Activated CD8-positive, alpha-beta memory T cell treated with anti-CD3 and anti-CD28 coated beads, Interleukin-2, amount 50 U/mL, for 4 hours (primary cell): ENCODE data around the gene GHRL.
A peak's percentile ranks its signal among the peaks of the same experiment; 100 is the strongest.
"Not testable (repeated sequence)": the region's sequence is repeated elsewhere in the genome, so short reads cannot be mapped to it uniquely, and the experiment has no call there.

Source experiments
- DNase-seq: peaks from one replicate; pipeline ENCODE4 v3.0.0-alpha.2; 2020

The GHRL gene

GRCh38 chr3:10272476-10272875, 20.3 kb downstream of the GHRL start:
- not testable (repeated sequence) for DNase-seq

GRCh38 chr3:10269443-10269842, 23.3 kb downstream of the GHRL start:
- DNase-seq, result no peak

- no peak for DNase-seq
Measured at GRCh38 chr3:10268930-10269329, 23.8 kb downstream of the GHRL start.

- DNase-seq, result no peak
Measured at GRCh38 chr3:10268116-10268515, 24.6 kb downstream of the GHRL start.

- not testable (repeated sequence) for DNase-seq
Measured at GRCh38 chr3:10266936-10267335, 25.8 kb downstream of the GHRL start.

- DNase-seq, result no peak
Measured at GRCh38 chr3:10265833-10266232, 26.9 kb downstream of the GHRL start.

- peak; percentile 75 for DNase-seq
Measured at GRCh38 chr3:10263646-10264363, 28.9 kb downstream of the GHRL start.

GRCh38 chr3:10262027-10262426, 30.7 kb downstream of the GHRL start:
- no peak for DNase-seq

- no peak for DNase-seq
Measured at GRCh38 chr3:10260211-10260701, 32.5 kb downstream of the GHRL start.

- DNase-seq, result no peak
Measured at GRCh38 chr3:10259798-10260197, 32.9 kb downstream of the GHRL start.

GRCh38 chr3:10259036-10259435, 33.7 kb downstream of the GHRL start:
- DNase-seq, result no peak

GRCh38 chr3:10255835-10256234, 36.9 kb downstream of the GHRL start:
- DNase-seq, result no peak

- DNase-seq, result no peak
Measured at GRCh38 chr3:10253731-10254130, 39.0 kb downstream of the GHRL start.

- DNase-seq, result no peak
Measured at GRCh38 chr3:10251006-10251405, 41.7 kb downstream of the GHRL start.

GRCh38 chr3:10249833-10250232, 42.9 kb downstream of the GHRL start:
- DNase-seq, result no peak

GRCh38 chr3:10248984-10249748, 43.6 kb downstream of the GHRL start:
- DNase-seq, result peak; percentile 57

- DNase-seq, result peak; percentile 92
Measured at GRCh38 chr3:10248184-10248983, 44.4 kb downstream of the GHRL start, which contains the start of gene TATDN2. Gene TATDN2, plus strand, starts transcription at chr3:10248459. Its CDS starts 742 bp downstream, at chr3:10249201.

- no peak for DNase-seq
Measured at GRCh38 chr3:10247679-10248183, 45.0 kb downstream of the GHRL start.

- DNase-seq, result no peak
Measured at GRCh38 chr3:10245081-10245712, 47.5 kb downstream of the GHRL start.

GRCh38 chr3:10244009-10244408, 48.7 kb downstream of the GHRL start:
- DNase-seq, result no peak

GRCh38 chr3:10242182-10243065, 50.3 kb downstream of the GHRL start:
- peak; percentile 73 for DNase-seq
